ENCODE data around the gene HEATR3. TPM values are rescaled to one million over a fixed set of nuclear protein-coding genes. Genes with fewer than 3 reads are reported as not detected.

The HEATR3 gene
- total and polyA plus RNA-seq, 2 of the 13 experiments (the other 11 are each of a cell fraction or from before 2014, with no cell fraction given) = 22.4 to 52.4 TPM

GRCh38 chr16:50114357-50115129 lies 48.8 kb downstream of the HEATR3 start (continued):
- TF ChIP-seq, protein P1, sequence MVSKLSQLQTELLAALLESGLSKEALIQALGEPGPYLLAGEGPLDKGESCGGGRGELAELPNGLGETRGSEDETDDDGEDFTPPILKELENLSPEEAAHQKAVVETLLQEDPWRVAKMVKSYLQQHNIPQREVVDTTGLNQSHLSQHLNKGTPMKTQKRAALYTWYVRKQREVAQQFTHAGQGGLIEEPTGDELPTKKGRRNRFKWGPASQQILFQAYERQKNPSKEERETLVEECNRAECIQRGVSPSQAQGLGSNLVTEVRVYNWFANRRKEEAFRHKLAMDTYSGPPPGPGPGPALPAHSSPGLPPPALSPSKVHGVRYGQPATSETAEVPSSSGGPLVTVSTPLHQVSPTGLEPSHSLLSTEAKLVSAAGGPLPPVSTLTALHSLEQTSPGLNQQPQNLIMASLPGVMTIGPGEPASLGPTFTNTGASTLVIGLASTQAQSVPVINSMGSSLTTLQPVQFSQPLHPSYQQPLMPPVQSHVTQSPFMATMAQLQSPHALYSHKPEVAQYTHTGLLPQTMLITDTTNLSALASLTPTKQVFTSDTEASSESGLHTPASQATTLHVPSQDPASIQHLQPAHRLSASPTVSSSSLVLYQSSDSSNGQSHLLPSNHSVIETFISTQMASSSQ (IDR thresholded peaks at IDR 0.05; ENCODE audit: low read depth) = no peak
- TF ChIP-seq, protein P1 (CRISPR knock-in tag; IDR thresholded peaks at IDR 0.05; ENCODE audit: borderline replicate concordance) = no peak

- CTCF ChIA-PET (ENCODE audit: low intra/inter-chr PET ratio, low total read pairs) = no interaction called here
- TF ChIP-seq HMG20A (CRISPR knock-in tag; IDR thresholded peaks at IDR 0.05; ENCODE audit: borderline replicate concordance) (no peak), CCDC6 (CRISPR knock-in tag; IDR thresholded peaks at IDR 0.05) (no peak), KLF16 (CRISPR knock-in tag; IDR thresholded peaks at IDR 0.05) (no peak), HINFP (CRISPR knock-in tag; IDR thresholded peaks at IDR 0.05; ENCODE audit: low read depth) (no peak), ZBTB26 (CRISPR knock-in tag; IDR thresholded peaks at IDR 0.05; ENCODE audit: borderline replicate concordance) (no peak), NCOA5 (CRISPR knock-in tag; IDR thresholded peaks at IDR 0.05) (no peak), ZNF414 (CRISPR knock-in tag; IDR thresholded peaks at IDR 0.05) (no peak), NR3C1 (CRISPR knock-in tag; IDR thresholded peaks at IDR 0.05) (no peak), AKAP8 (CRISPR knock-in tag; IDR thresholded peaks at IDR 0.05) (no peak), TBL1XR1 (IDR thresholded peaks at IDR 0.05; ENCODE audit: borderline replicate concordance, low read length, partially characterized antibody) (no peak), SALL1 (CRISPR knock-in tag; IDR thresholded peaks at IDR 0.05) (no peak), TGIF2 (CRISPR knock-in tag; IDR thresholded peaks at IDR 0.05) (no peak)
These were observed 54.9 kb downstream of the HEATR3 start for GRCh38 chr16:50120711-50121110.

More at GRCh38 chr16:50120711-50121110, 54.9 kb downstream of the HEATR3 start:
- no peaks in the 10 kb centered on the region for H3K9me3 ChIP-seq (ENCODE audit: low read length)
- no peak overlapping the region for H2AFZ ChIP-seq (ENCODE audit: low read length)
- H3K36me3 ChIP-seq (replicated peaks in 1 of 2; ENCODE audit: control insufficient read depth in 1 of 2, insufficient read depth in 2 of 2, low read length in 2 of 2) = no peaks in the 10 kb centered on the region
- no peaks in the 10 kb centered on the region for H3K79me2 ChIP-seq (ENCODE audit: insufficient read depth, low read length)
- H3K27me3 ChIP-seq (ENCODE audit: control insufficient read depth in 1 of 2, insufficient read depth in 2 of 2, low read length in 2 of 2) = no peaks in the 10 kb centered on the region
- no TSS peak for BruUV-seq (replicated peaks)
- intact Hi-C loops (cut with micrococcal nuclease; ENCODE audit: unreplicated experiment) = no loop called here
- DNase-seq (ENCODE audit: low spot score) (no peak), ATAC-seq (no peak), FAIRE-seq (no peak)
- no peak overlapping the region for H3K27ac ChIP-seq (ENCODE audit: extremely low read length, insufficient read depth, low read length)
- H3K4me2 ChIP-seq (ENCODE audit: low read depth, low read length) = no peak overlapping the region
- H4K20me1 ChIP-seq (ENCODE audit: insufficient read depth, low read length) = no peaks in the 10 kb centered on the region
- no peak overlapping the region for H3K9ac ChIP-seq (ENCODE audit: insufficient read depth, low read depth, low read length)
- peaks cover 17% of the 10 kb centered on the region for H3K4me1 ChIP-seq (ENCODE audit: insufficient read depth, low read length)
- no peak overlapping the region for H3K4me3 ChIP-seq (replicated peaks in 1 of 3; ENCODE audit: insufficient read depth in 1 of 3, low read depth in 2 of 3, low read length in 3 of 3)
- POLR2A ChIA-PET = no interaction called here
- in situ Hi-C loops (cut with HindIII; ENCODE audit: extremely low pct_ligation_motif_present, low pct_unique_long_range_greater_than_20kb) = no loop called here

All from HepG2 (cell line).